Suprapubic skin (tissue), 4 donors: ENCODE data around the gene SLC25A53. TPM values are rescaled to one million over a fixed set of nuclear protein-coding genes. Genes with fewer than 3 reads are reported as not detected.
"Not testable (repeated sequence)": the region's sequence is repeated elsewhere in the genome, so short reads cannot be mapped to it uniquely, and the experiment has no call there.

Experiments used
- DNase-seq, 2 donors: peaks; one replicate each; pipeline ENCODE4 v3.0.0-alpha.2; 2019; ENCODE audit warnings: low spot score in 2 of 2
- H3K27ac ChIP-seq: fragments of 200-600 bp; sonication (generic); one replicate; pipeline ENCODE4 v1.5.1; 2019
- H3K27me3 ChIP-seq: fragments of 200-600 bp; sonication (generic); one replicate; pipeline ENCODE4 v1.5.1; 2019
- H3K36me3 ChIP-seq: fragments of 200-600 bp; sonication (generic); one replicate; pipeline ENCODE4 v1.5.1; 2019
- H3K4me1 ChIP-seq: fragments of 200-600 bp; sonication (generic); one replicate; pipeline ENCODE4 v1.5.1; 2019
- H3K4me3 ChIP-seq: fragments of 200-600 bp; sonication (generic); one replicate; pipeline ENCODE4 v1.5.1; 2019; ENCODE audit warnings: mild to moderate bottlenecking
- H3K9me3 ChIP-seq: fragments of 200-600 bp; sonication (generic); one replicate; pipeline ENCODE4 v1.5.1; 2019
- CTCF ChIP-seq, 2 donors: fragments of 200-600 bp in 1 of 2; fragments of 450-650 bp in 1 of 2; sonication (generic) in 1 of 2; IDR thresholded peaks; one replicate each; pipeline ENCODE4 v1.5.1; 2016 to 2019; ENCODE audit warnings: antibody characterized with exemption in 2 of 2, mild to moderate bottlenecking in 1 of 2, moderate library complexity in 1 of 2
- EP300 ChIP-seq: sonication (generic); formaldehyde crosslinking; IDR thresholded peaks from one replicate; pipeline ENCODE4 v1.6.1; 2017; ENCODE audit warnings: antibody characterized with exemption
- POLR2A ChIP-seq, 2 donors: fragments of 450-650 bp; IDR thresholded peaks; one replicate each; pipeline ENCODE4 v1.6.1; 2017; ENCODE audit warnings: antibody characterized with exemption in 2 of 2, mild to moderate bottlenecking in 2 of 2, moderate library complexity in 2 of 2
- POLR2AphosphoS5 ChIP-seq, 3 donors: sonication (generic); formaldehyde crosslinking; IDR thresholded peaks; one replicate each; pipeline ENCODE4 v1.6.1; 2017; ENCODE audit warnings: antibody characterized with exemption in 3 of 3
- WGBS: methylation state at CpG from one replicate; pipeline ENCODE4 v1.1.5; 2018; 5-methylcytosine and 5-hydroxymethylcytosine counted together
- total RNA-seq, 4 donors: library from RNA; depleted of rRNA; stranded (reverse); fragments of >200 nt; gene quantifications; one replicate each; pipeline ENCODE4 v1.1.0, GENCODE V29; 2016

SLC25A53 gene
- total RNA-seq, 4 donors from 2014 or later: 5.5 to 22.0 (median 7.6) TPM

GRCh38 chrX:104084534-104085277 lies 72.1 kb downstream of the SLC25A53 start:
- Histone ChIP-seq H3K4me3 (no peak overlapping the region), H3K4me1 (no peaks in the 10 kb centered on the region), H3K27ac (no peak overlapping the region), H3K36me3 (no peaks in the 10 kb centered on the region), H3K9me3 (no peaks in the 10 kb centered on the region), H3K27me3 (no peaks in the 10 kb centered on the region)
- TF ChIP-seq CTCF (IDR thresholded peaks at IDR 0.05): no peak
- no peak for TF ChIP-seq EP300
- TF ChIP-seq POLR2A (IDR thresholded peaks at IDR 0.05): no peak
- 78% methylated on average over 4 of the region's 5 CpGs for WGBS
- no peak for DNase-seq

DNA sequence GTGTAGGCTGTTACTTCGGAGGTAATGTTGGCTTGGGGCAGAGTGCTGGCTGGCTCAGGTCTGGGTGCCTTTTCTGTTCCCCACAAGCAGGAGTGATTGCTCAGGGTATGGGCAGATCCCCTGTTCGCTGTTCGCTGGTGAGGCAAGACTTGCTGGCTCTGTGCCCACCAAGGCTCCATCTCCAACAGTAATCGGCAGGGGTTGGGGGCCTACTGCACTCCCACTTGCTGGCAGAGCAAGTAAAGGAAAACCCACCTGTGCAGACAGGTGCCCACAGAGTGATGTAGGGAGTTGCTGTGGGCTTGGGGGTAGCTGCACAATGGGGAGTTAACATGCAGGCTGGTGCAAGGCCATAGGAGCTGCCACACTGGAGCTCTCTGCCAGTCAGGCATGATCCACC lies 72.7 kb downstream of the SLC25A53 start:
- no peaks in the 10 kb centered on the region for H3K36me3 ChIP-seq
- no peak for TF ChIP-seq POLR2A (IDR thresholded peaks at IDR 0.05)
- TF ChIP-seq POLR2AphosphoS5 (IDR thresholded peaks at IDR 0.05): no peak
- TF ChIP-seq EP300: no peak
- TF ChIP-seq CTCF (IDR thresholded peaks at IDR 0.05): no peak

DNA sequence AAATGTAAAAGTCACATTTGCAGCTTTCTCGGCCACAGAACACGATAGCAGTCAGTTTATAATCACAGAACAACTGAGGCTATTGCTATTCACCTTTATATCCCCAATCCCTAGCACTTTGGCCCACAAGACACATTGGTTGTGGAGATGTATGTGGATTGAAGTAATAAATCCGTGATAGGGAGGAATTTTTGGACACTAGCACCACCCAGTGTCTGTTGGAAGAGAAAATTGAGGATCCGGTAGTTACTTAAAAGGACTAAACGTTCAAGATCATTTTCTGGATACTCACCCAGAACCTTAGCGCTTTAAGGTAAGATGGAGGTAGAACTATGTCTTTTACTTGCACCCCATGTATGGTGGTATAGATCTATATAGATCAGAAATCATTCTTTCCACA lies 79.0 kb downstream of the SLC25A53 start:
- not testable (repeated sequence) for H3K27ac ChIP-seq, H3K27me3 ChIP-seq, H3K4me3 ChIP-seq, H3K36me3 ChIP-seq, H3K9me3 ChIP-seq, H3K4me1 ChIP-seq, DNase-seq
- WGBS: no CpG with 5 or more reads among the region's 6 CpGs

More for the DNA sequence above, 72.7 kb downstream of the SLC25A53 start:
- Histone ChIP-seq H3K27me3 (no peaks in the 10 kb centered on the region), H3K4me3 (no peak overlapping the region), H3K9me3 (no peaks in the 10 kb centered on the region), H3K4me1 (no peaks in the 10 kb centered on the region), H3K27ac (no peak overlapping the region)
- WGBS: no CpG with 5 or more reads among the region's 4 CpGs
- no peak for DNase-seq

- not testable (repeated sequence) for H3K36me3 ChIP-seq, DNase-seq, H3K27me3 ChIP-seq, H3K9me3 ChIP-seq, H3K4me1 ChIP-seq, H3K27ac ChIP-seq, H3K4me3 ChIP-seq
- no CpG with 5 or more reads among the region's 46 CpGs for WGBS
These were observed 80.9 kb downstream of the SLC25A53 start, which contains the start of gene TMSB15C for GRCh38 chrX:104075778-104076445. TMSB15C (minus strand) TSS chrX:104076236.

- not testable (repeated sequence) for H3K4me1 ChIP-seq, H3K9me3 ChIP-seq, H3K27me3 ChIP-seq, H3K27ac ChIP-seq, H3K36me3 ChIP-seq, H3K4me3 ChIP-seq, DNase-seq
- no CpG with 5 or more reads among the region's 18 CpGs for WGBS
These were observed 94.2 kb downstream of the SLC25A53 start for GRCh38 chrX:104062636-104063035.

DNA sequence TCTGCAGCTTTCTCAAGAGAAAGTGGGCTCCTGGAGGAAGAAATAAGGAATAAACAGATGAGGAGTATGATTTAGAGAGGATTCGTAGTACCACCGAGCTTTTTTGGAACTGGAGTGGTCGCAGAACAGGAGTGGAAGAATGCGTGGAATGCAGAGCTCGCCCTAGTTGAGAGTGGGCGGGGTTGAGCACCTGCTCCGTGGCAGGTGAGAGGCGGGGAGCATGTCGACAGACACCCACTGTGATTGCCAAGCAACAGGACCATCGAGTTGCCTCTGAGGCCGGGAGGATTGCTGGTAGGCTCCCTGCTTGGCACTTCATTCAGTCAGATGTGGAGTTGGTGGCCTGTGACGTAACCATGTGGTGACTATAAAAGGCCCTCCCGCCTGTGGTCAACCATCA lies 101.9 kb downstream of the SLC25A53 start:
- not testable (repeated sequence) for DNase-seq, H3K27me3 ChIP-seq, H3K9me3 ChIP-seq, H3K4me1 ChIP-seq, H3K4me3 ChIP-seq, H3K27ac ChIP-seq, H3K36me3 ChIP-seq
- no CpG with 5 or more reads among the region's 13 CpGs for WGBS

Other genes starting within 250 kb of the SLC25A53 start
- gene TMSB15B, start 194.4 kb downstream of the SLC25A53 start, total RNA-seq: 1 to 10 TPM in 3 of 4 donors, under 1 TPM in 1; 0.83 to 3.4 (median 2.4) TPM
- not detected for gene H2BW1, start 143.3 kb downstream of the SLC25A53 start, total RNA-seq
- not detected for gene H2BW2, start 117.1 kb downstream of the SLC25A53 start, total RNA-seq
- gene TMSB15C, start 80.8 kb downstream of the SLC25A53 start, total RNA-seq: 1 to 10 TPM in 3 of 4 donors, under 1 TPM in 1; 0.25 to 4.7 (median 1.2) TPM
- under 1 TPM in 1 of 4 donors, not detected in 3; 0.42 TPM for gene ZCCHC18, start 44.5 kb downstream of the SLC25A53 start, total RNA-seq
- 10 to 100 TPM; 10.7 to 18.3 (median 16.9) TPM for gene FAM199X, start 9.4 kb upstream of the SLC25A53 start, total RNA-seq
- not detected for gene ESX1, start 97.9 kb upstream of the SLC25A53 start, total RNA-seq